Measurements from ENCODE around the gene ZNRD2.

Gene ZNRD2

DNA sequence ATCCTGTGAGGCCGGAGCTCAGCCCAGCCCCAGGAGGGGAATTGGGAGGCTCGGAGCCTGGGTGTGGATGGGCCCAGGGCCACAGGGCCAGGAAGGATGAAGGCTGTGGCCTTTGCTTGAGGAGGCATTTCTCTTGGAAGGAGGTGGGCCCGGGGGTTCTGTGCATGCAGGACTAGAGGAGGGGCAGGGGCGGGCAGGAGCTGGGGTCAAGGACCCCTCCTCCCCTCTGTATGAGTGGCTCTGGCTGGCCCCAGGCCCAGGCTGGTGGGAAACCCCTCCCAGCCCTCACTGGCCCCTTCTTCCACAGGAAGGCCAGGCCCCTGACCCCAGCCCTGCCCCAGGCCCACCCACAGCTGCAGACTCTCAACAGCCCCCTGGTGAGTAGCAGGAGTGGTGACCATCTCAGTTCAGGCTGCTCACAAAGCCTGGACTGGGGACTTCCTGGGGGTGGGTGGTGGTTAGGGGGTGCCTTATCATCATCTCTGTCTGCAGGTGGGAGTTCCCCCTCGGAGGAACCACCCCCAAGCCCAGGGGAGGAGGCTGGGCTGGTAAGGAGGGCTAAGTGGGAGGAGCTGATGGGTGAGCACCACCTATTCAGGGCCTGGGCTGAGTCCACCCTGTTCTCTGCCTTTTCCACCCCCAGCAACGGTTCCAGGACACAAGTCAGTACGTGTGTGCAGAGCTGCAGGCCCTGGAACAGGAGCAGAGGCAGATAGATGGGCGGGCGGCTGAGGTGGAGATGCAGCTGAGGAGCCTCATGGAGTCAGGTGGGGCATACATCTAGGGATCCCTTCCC, 19.4 kb downstream of the ZNRD2 start:
- no peak for DNase-seq

DNA sequence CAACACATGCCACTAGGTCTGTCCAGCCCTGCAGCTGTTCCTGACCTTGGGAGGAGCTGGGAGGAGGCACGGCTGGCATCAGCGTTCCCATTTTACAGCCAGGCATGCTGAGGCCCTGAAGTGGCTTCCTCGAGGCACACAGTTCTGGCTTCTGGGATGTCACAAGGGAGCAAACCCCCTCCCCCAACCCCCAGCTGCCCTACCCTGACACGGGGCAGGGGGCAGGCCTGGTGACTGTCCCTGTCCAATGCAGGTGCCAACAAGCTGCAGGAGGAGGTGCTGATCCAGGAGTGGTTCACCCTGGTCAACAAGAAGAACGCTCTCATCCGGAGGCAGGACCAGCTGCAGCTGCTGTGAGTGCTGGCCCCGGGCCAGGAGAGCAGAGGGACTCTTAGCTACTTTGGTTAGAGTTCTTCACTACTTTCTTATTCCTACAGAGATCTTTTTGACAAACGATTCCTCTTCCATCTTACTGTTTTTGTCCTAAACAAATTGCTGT, 20.0 kb downstream of the ZNRD2 start:
- peak; percentile 87 for DNase-seq

DNA sequence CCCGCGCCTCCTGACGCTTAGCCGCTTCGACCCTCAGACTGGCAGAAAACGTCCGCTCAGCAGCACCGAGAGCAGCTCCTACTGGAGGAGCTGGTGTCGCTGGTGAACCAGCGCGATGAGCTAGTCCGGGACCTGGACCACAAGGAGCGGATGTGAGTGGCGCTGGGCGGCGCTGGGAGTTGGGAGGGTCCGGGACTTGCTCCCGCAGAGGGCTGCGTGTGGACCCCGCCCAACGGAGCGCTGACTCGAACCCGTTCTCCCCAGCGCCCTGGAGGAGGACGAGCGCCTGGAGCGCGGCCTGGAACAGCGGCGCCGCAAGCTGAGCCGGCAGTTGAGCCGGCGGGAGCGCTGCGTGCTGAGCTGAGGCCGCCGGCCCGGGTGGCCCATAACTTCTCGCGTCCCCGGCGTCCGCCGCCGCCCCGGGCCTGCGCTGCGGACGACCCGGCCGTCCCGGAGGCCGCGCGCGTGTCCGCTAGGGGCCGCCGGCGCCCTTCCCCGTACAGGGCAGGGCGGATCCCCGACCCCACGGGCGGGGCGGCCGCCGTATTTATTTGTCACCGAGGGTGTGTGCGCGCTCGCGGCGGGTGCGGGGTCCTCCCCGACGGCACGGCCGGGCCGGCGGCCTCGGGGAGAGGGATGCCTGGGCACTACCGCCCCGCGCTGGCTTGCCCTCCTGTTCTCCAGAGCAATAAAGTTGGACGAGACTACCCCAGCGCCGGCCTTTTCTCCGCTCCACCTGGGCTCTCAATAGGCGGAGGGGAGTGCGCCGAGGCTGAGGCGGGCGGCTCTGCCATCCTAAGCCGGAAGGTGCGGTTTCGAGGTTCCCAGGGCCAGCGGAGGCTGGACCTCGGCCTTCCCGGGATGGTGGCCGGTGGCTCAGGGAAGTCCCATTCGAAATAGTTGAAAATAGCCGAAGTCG, 21.9 kb downstream of the ZNRD2 start:
- no peak for DNase-seq

DNA sequence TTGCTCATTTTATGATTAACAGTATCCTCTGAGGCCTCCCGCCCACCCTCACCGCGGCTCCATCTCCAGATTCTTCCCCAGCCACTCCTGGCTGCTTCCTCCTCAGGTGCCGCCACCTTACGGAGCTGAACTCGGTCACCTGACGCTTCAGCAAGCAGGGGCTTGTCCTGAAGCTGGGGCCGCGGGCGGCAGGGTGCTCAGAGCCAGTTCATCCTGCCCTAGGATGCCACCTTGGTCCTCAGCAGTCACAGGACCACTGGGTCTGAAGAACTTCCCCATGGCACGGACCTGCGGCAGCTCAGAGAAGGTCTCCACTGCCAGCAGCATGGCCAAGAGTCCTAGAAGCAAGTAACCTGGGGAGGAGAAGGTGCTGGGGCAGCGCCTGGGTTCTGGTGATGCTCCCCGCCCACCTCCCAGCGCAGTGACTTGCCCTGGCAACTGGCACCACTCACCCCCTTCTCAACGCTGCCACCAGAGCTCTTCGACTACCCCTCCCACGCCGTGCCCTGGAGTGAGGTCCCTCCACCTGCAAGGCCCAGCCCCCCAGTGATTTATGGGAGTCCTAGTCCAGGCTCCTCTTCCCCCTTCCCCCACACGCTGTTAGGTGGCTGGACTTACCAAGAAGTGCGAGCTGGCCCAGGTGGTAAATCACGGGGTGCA, 22.7 kb downstream of the ZNRD2 start:
- DNase-seq = no peak

DNA sequence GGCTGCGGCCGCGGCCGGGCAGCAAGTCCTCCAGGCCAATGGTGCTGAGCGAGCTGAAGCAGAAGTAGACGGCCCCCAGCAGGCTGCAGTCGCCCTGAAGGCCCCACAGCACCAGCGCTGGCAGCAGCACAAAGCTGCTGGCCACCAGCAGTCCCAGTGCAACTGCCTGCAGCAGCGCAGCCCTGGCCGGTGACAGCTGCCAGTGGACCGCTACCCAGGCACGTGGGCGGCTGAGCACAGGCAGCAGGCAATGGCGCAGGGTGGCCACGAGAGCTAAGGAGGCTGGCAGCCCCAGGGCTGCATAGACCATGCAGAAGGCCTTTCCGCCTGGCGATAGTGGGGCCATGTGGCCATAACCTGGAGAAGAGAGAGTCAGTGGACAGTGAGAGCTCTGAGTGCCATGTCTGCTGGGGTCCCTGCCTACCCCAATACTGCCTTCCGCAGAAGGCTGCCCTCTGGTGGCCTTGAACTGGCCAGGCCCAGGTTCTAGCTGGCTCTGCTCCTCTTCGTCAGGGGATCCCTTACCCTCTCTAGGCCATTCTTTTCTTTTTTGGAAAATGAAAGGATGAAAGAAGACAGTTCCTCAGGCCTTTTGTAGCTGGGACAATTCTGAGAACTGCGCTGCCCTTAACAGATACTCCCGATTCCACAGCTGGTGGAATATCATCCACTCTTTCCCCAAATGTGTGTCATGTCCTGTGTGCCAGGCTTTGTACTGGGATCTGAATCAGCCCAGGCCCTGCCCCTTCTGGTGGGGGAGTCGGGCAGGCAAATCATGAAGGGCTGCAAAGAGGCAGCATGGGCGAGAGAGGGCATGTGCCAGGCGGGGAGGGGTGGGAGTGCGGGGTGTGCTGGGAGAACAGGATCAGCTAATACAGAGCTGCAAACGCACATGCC, 23.5 kb downstream of the ZNRD2 start:
- no peak for DNase-seq

DNA sequence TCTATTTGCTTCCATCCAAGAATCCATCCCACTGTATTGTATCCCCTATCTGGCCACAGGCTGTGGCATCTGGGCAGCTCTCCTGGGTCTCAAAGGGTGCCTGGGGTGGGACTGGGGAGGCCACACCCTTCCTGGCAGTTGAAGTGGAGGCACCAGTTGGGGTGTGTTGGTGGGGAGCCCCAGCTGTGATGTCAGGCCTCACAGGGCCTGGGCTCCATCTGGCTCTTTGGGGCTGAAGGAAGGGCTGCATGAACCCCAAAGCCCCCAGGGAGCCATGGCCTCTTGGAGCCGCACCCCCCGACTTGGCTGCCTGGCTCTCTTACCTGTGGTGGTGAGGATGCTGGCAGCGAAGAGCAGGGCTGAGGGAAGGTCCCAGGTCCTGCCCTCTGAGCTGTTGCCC, 24.9 kb downstream of the ZNRD2 start:
- no peak for DNase-seq

DNA sequence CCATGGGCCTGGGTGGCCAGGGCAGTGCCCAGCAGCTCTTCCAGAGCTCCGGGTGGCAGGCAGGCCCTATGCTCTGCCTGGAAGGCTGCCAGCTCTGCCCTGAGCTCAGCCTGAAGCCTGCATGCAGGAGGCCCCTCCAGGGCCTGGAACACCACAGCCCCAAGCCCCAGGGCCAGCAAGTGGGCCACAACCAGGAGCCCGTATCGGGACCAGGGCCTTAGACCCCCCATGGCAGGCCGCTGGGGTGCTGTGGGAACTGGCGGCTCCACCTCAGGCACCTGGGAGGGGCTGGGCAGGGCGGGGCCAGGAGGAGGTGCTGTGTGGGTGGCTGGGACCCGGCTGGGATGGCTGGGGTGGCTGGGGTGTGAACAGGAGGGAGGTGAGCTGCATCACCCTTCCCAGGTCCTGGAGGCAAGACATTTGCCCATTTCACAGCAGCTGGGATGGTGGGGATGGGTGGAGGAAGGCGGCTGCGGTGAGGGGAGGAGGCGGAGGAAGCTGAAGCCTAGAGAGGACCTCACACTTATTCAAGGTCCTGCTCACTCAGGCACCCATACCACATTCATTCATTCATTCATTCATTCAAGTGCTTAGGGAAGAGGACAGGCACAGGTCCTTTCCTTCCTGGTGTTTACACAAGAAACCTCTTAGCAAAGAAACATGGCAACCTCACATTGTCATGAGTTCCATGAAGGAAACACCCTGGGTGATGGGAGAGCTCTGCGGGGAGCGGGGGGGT, 25.4 kb downstream of the ZNRD2 start, which contains the start of gene KCNK7:
Gene KCNK7 (minus strand): TSS at position 258 of the 739 bp plus-strand sequence. CDS start 28 bp downstream, at position 230.
- no peak for DNase-seq

DNA sequence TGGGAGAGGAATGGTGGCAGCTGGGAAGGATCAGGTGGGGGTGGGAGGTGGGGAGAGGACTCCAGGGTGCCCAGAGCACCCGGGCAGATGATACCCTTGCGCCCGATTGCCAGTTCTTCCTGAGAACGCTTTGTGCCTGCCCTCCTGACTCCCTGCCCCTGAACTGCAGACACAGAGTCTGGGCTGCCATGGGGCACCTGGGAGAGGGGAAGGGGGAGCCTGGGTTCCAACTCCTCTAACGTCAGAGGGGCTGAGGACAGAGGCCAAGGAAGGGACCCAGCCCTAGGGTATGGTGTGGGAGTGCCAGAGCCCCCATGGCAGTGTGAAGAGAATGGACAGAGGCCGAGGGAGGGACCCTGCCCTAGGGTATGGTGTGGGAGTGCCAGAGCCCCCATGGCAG, 26.2 kb downstream of the ZNRD2 start:
- DNase-seq = no peak

DNA sequence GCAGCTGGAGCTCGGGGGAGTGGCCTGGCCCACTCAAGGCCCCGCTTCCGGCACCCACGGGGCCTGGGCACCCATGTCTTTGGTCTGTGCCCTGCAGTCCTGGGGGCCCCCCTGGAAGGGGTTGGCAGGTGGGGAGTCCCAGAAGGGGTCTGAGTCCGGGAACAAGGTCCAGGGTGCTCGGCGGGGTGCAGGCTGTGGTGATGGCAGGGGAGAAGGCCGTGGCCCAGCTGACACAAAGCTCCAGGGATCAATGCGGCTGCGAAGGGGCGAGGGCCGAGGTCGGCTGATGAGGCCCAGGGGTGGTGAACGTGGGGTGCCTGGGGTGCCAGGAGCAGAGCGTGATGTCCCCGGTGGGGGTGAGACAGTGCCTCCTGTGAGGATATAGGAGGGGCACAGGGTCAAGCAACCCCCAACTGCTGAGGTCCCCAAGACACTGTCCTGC, 28.0 kb downstream of the ZNRD2 start:
- no peak for DNase-seq

DNA sequence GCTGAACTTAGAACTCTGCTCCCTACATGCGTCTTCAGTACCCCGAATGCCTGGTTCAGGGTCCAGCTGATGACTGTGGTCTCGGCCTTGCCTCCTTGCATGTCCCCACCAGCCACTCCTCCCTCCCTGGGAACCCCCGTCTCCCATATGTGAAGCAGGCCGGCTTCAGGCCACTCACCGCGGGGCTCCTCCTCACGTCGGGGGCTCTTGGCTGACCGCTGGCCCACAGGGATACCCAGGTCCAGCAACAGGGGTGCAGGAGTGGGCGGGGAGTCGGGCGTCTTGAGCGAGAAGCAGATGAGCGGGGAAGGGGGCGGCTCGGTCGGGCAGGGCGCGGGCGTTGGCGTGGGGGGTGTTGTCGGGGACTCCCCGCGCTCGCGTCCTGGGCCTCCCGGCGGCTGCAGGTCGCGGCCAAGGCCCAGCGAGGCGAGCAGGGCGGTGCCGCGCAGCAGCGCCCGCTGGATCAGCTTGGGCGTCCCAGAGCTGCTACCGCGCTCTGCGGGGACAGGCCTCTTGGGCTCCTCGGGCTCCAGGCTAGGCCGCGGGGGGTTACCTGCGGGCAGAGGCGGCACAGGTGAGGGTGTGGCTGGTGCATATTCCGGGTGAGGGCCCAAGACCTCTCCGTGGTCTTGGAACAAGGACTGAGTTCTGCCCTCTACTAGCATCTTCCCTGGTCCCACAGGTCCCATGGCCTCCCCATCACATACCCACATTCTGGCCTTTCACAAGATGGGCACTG, 29.1 kb downstream of the ZNRD2 start:
- no peak for DNase-seq

DNA sequence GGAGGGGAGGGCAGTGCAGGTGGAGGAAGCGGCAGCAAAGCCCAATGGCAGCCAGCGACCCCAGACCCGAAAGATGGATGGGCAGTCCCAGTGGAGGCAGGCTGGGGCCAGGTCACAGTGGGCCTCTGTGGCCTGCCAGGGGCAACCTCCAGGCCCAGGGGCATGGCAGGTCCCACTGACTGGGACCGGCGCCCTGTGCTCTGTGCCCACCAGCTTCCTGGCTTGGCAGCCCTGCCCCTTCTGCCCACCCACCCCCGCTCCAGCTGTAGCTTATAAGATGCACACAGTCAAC, 29.6 kb downstream of the ZNRD2 start:
- no peak for DNase-seq

DNA sequence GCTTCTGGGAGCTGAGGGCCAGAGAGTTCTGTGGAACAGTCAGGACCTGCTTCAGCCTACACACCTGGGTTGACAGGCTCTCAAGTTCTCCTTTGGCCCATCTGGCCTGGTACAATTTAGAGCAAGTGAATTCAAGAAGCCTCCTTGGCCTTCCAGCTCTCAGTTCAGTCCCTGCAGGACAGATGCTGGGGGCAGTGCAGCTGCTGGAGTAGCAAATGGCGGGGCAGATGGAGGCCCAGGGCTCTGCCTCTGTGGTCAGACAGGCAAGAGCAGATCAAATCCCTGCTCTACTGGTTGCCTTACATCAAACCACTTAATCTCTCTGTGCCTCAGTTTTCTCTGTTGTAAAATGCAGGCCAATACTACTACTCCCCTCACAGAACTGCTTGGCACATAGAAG, 34.0 kb downstream of the ZNRD2 start:
- no peak for DNase-seq

DNA sequence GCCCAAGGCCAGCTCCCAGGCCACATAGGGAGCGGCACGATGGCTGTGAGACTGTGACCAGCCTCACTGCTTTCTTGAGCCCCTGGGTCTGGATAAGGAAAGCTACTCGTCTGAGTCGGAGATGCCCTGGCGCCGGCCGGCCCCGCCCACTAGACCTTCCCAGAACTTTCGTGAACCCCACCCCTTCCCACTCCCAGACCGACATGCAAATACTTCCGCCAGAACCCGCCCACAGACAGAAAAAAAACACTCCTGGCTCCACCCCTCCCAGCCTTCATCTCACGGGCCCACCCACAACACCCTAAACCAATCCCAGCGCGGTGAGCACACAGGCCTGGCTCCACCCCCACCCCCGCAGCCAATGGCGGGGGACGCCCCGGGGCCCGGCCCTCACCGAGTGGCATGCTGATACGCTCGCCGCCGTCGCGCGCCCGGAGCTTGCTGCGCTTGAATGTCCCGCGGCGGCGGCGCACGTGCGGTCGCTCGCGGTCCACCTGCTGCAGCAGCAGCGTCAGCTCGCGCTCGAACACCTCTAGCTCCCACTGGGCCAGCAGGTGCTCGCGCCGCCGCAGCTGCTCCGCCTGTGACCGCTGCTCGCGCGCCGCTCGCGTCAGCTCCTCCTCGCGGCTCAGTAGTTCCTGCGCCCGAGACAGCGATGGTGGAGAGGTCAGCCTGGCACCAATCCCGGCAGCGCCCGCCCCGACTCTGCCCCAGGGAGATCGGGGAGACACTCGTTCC, 36.8 kb downstream of the ZNRD2 start:
- peak; percentile 97 for DNase-seq

DNA sequence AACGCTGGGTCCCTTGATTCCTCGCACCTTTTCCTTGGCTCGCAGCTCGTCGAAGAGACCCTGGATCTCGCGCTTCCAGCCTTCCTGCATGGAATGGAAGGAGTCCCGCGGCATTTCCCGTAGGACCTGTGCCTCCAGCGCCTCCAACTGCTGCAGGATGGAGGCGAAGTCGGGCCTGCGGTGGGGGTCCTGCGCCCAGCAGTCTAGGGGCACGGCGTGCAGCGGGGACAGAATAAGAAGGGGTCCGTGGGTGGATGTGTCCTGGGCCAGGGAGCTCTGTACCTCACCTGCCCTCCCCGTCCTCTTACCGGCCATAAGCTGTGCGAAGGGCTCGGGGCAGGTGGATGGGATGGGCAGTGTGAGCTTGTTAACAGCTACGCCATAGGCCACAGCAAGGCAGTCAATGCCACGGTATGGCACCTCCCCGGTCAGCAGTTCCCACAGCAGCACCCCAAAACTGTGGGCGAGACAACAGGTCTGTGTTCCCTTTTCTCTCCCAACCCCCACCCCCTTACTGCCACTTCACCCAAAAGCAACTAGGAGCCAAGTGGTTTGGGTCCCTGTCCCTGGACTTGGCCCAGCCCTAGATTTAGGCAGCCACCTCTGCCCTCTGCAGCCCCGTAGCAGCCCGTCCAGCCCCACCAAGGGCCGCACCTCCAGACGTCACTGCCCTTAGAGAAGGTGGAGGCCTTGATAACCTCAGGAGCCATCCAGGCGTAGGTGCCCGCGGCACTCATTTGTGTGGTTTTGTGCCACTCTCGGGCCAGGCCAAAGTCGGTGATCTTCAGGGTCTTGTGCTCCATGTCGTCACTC, 37.5 kb downstream of the ZNRD2 start:
- no peak for DNase-seq

DNA sequence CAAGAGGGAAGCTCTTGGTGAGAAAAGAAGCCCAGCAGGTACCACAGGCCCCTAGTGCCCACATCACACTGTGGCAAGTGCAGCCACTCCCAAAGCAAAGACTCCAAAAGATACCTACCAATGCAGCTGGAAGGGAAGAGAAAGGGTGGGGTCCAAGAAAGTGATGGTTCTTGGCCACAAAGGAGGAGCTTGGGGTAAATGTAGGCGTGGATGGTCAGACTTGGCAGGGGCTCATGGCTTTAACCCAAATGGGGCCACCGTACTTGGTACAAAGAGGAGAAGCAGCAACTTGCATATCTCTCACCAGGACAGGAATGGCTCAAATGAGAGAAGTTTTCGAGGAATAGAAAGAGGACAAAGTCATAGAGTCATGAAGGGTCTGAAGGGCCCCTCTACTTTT, 39.0 kb downstream of the ZNRD2 start:
- no peak for DNase-seq

DNA sequence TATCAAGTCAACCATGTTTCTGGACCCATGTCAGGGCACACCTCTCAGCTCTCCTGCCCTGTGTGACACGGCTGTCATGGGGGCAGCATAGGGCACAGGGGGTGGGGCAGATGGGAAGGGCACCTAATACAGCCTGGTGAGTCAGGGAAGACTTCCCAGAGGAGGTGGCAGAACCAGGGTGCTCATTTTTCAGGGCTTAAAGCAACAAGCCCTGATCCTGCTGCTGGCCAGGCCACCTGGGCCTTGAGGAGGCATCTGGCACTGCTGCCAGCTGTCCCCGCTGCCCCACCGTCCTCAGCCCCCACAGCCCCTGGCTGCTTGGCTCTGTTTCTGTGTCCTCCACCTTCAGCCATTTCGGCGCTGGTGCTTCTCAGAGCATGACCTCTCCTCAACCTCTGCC, 39.4 kb downstream of the ZNRD2 start:
- no peak for DNase-seq

DNA sequence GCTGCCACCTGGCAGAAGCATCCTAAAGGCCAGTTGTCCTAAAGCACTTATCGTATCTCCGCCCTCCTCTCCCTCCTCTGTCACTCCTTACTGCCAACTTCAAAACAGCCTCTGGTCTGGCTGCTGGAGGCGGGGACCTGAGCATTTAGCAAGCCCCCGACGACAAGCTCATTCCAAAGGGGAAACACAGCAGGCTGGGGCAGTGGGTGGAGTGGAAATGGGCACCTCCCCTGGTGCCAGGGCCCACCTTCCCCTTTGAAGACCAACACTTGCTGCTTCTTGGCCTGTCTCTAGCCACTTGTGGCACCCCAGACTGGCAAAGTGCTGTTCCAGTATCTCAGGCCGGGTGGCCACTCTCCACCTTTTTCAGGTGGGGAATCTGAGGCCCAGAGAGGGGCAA, 40.1 kb downstream of the ZNRD2 start:
- DNase-seq = no peak

DNA sequence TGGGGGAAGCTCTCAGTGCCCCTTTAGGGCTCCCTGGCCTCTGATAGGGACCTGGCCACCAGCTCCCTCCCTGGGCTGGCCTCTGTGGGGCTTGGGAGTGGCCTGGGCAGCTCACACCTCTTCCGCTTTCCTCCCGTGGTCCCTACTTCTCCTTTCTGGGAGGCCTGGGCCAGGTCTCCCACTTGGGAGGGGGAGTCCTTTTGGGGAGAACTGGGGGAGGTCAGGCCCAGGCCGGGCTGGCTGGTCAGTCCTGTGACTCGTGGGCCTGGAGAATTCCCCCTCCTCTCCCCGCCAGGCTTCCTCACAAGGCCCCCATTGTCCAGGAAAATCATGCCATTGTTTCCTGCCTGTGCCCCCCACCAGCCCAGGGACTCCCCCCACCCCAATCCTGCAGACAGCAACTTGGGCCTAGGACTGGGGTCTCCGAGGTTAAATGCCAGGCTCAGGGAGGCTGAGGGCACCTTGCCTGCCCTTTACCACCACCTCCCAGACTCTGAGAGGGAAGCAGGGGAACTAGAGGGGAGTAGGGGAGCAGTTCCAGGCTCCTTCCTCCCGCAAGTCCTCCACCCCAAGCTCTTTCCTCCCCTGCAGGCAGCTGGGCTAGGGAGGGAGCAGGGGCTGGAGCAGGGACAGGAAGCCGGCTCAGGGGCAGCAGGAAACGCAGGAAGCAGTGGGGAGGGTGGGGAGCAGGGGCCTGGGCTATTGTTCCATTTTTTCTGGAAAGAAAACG, 40.9 kb downstream of the ZNRD2 start:
- DNase-seq = no peak
